A549 (cell line): ENCODE measurements around the gene TPST1. TPM values are rescaled to one million over a fixed set of nuclear protein-coding genes. Genes with fewer than 3 reads are reported as not detected.

Source experiments
- ATAC-seq, 2 experiments: fragments of 200-7000 bp in 1 of 2; fragments of >200 bp in 1 of 2; cut with Nextera tagmentation in 1 of 2; cut with Tn5 transposase in 1 of 2; 3 replicates each; pipeline versions ENCODE4 v1.8.0 to v1.9.1; 2018 to 2020; ENCODE audit warnings: mild to moderate bottlenecking in 1 of 2, moderate library complexity in 1 of 2
- CTCF ChIA-PET: fragments of 300-600 bp; sonication (Branson Sonifier 250); formaldehyde crosslinking; extraction: SDS; loops from one replicate; lab custom pipeline; 2021; ENCODE audit warnings: antibody characterized with exemption, inconsistent platforms; lab: Yijun Ruan, JAX
- POLR2A ChIA-PET: fragments of 350-600 bp; formaldehyde crosslinking; extraction: SDS; loops from one replicate; lab custom pipeline; 2021; ENCODE audit warnings: antibody characterized with exemption, inconsistent platforms; lab: Yijun Ruan, JAX
- DNase-seq, 2 experiments: peaks; one replicate each; pipeline versions ENCODE4 v3.0.0 to v3.0.0-alpha.2; 2011 to 2016; ENCODE audit warnings: low read depth in 1 of 2, low spot score in 1 of 2
- FAIRE-seq: peaks from 2 replicates; lab custom pipeline; 2011; peaks lifted over from hg19 to GRCh38; lab: Jason Lieb, UNC
- H3K27ac ChIP-seq, 2 experiments: fragments of >200 bp; sonication (Bioruptor Twin); formaldehyde crosslinking; 3 replicates each; pipeline ENCODE4 v1.5.1; 2016 to 2017
- H3K4me1 ChIP-seq: fragments of >200 bp; sonication (Bioruptor Twin); formaldehyde crosslinking; 3 replicates; pipeline ENCODE4 v1.6.1; 2016
- H3K4me2 ChIP-seq: fragments of >200 bp; sonication (Bioruptor Twin); formaldehyde crosslinking; 3 replicates; pipeline ENCODE4 v1.6.1; 2016
- H3K4me3 ChIP-seq: fragments of >200 bp; sonication (Bioruptor Twin); formaldehyde crosslinking; 3 replicates; pipeline ENCODE4 v1.5.1; 2016
- H3K9me3 ChIP-seq: fragments of >200 bp; sonication (Bioruptor Twin); formaldehyde crosslinking; 3 replicates; pipeline ENCODE4 v1.6.1; 2016
- CBX2 ChIP-seq: fragments of 200-600 bp; sonication (generic); IDR thresholded peaks from 2 replicates; pipeline ENCODE4 v1.6.1; 2016; ENCODE audit warnings: low read depth, mild to moderate bottlenecking, borderline replicate concordance
- CBX8 ChIP-seq: fragments of 200-600 bp; sonication (generic); IDR thresholded peaks from 2 replicates; pipeline ENCODE4 v1.6.1; 2016
- EHMT2 ChIP-seq: fragments of 200-600 bp; sonication (generic); IDR thresholded peaks from 2 replicates; pipeline ENCODE4 v1.6.1; 2016; ENCODE audit warnings: antibody characterized with exemption, low read depth, mild to moderate bottlenecking, moderate library complexity
- EP300 ChIP-seq, 2 experiments: fragments of >200 bp; sonication (Bioruptor Twin); formaldehyde crosslinking; IDR thresholded peaks; 2 replicates in 1 of 2; 3 replicates in 1 of 2; pipeline ENCODE4 v1.6.1; 2016 to 2017
- ESRRA ChIP-seq: fragments of 150-350 bp; IDR thresholded peaks from 2 replicates; pipeline ENCODE4 v1.6.1; 2014; ENCODE audit warnings: mild to moderate bottlenecking, low read length, borderline replicate concordance
- HEYL ChIP-seq: fragments of 250-450 bp; sonication (Bioruptor Pico); IDR thresholded peaks from 2 replicates; pipeline ENCODE4 v1.8.0; 2021; ENCODE audit warnings: mild to moderate bottlenecking, moderate library complexity
- KDM1A ChIP-seq: fragments of 200-600 bp; sonication (generic); IDR thresholded peaks from 2 replicates; pipeline ENCODE4 v1.6.1; 2016; ENCODE audit warnings: low read depth, mild to moderate bottlenecking
- KDM5A ChIP-seq: fragments of 200-600 bp; sonication (generic); IDR thresholded peaks from 2 replicates; pipeline ENCODE4 v1.6.1; 2016; ENCODE audit warnings: antibody characterized with exemption, mild to moderate bottlenecking
- MAZ ChIP-seq: fragments of 150-350 bp; IDR thresholded peaks from 2 replicates; pipeline ENCODE4 v1.6.1; 2014; ENCODE audit warnings: antibody characterized with exemption, low read depth, low read length, borderline replicate concordance
- MYC ChIP-seq: IDR thresholded peaks from 2 replicates; pipeline ENCODE4 v1.6.1; 2012; ENCODE audit warnings: mild to moderate bottlenecking, inconsistent platforms, low read length, improper control_type of control experiment, borderline replicate concordance
- NFE2L2 ChIP-seq: fragments of 150-350 bp; conservative IDR thresholded peaks from 2 replicates; pipeline ENCODE4 v1.6.1; 2014; ENCODE audit warnings: low read length
- NR3C1 ChIP-seq: fragments of >200 bp; sonication (Bioruptor Twin); formaldehyde crosslinking; IDR thresholded peaks from 3 replicates; pipeline ENCODE4 v1.6.1; 2017
- RARB ChIP-seq: fragments of 250-450 bp; sonication (Bioruptor Pico); IDR thresholded peaks from 2 replicates; pipeline ENCODE4 v1.8.0; 2021; ENCODE audit warnings: mild to moderate bottlenecking, moderate library complexity
- RCOR1 ChIP-seq: fragments of 150-350 bp; IDR thresholded peaks from 2 replicates; pipeline ENCODE4 v1.6.1; 2014; ENCODE audit warnings: antibody characterized with exemption, low read length, low read depth
- SREBF2 ChIP-seq: fragments of 450-650 bp; IDR thresholded peaks from 2 replicates; pipeline ENCODE4 v1.6.1; 2014; ENCODE audit warnings: mild to moderate bottlenecking, moderate library complexity
- TP53 ChIP-seq: fragments of 250-450 bp; sonication (Bioruptor Pico); IDR thresholded peaks from 2 replicates; pipeline ENCODE4 v1.5.0; 2021; ENCODE audit warnings: mild to moderate bottlenecking, moderate library complexity
- ZNF302 ChIP-seq: fragments of 250-450 bp; sonication (Bioruptor Pico); IDR thresholded peaks from 2 replicates; pipeline ENCODE4 v1.9.0; 2021; ENCODE audit warnings: inconsistent platforms, mild to moderate bottlenecking, moderate library complexity
- ZSCAN20 ChIP-seq: fragments of 250-450 bp; sonication (Bioruptor Pico); IDR thresholded peaks from 2 replicates; pipeline ENCODE4 v1.8.0; 2022; ENCODE audit warnings: mild to moderate bottlenecking, moderate library complexity
- WGBS: methylation state at CpG from one replicate; pipeline ENCODE4 v1.1.6; 2017; ENCODE audit errors: missing lambda C conversion rate; 5-methylcytosine and 5-hydroxymethylcytosine counted together
- polyA plus RNA-seq, 4 experiments: library from polyadenylated mRNA; depleted of rRNA in 3 of 4; stranded (reverse); fragments of >200 nt; fragmentation: RNase III in 1 of 4; extraction: RNeasy Plus Mini Kit Qiagen cat#74134 plus additional on column Dnase treatment in 1 of 4; gene quantifications; 2 replicates in 3 of 4; 3 replicates in 1 of 4; pipeline ENCODE4 v1.2.3, GENCODE V29; 2011 to 2017
- TF ChIP-seq, protein P1 (sequence below): fragments of >200 bp; sonication (Bioruptor Twin); formaldehyde crosslinking; IDR thresholded peaks from 3 replicates; pipeline ENCODE4 v1.5.1; 2016
- TF ChIP-seq, protein P2 (sequence below): fragments of 150-350 bp; IDR thresholded peaks from 2 replicates; pipeline ENCODE4 v1.6.1; 2014; ENCODE audit warnings: low read depth, mild to moderate bottlenecking, low read length
- TF ChIP-seq, protein P3 (sequence below): fragments of 200-600 bp; sonication (generic); IDR thresholded peaks from 2 replicates; pipeline ENCODE4 v1.6.1; 2016; ENCODE audit warnings: antibody characterized with exemption, mild to moderate bottlenecking, moderate library complexity
- TF ChIP-seq, protein P4 (sequence below): fragments of 250-450 bp; sonication (Bioruptor Pico); IDR thresholded peaks from 2 replicates; pipeline ENCODE4 v1.5.0; 2020; ENCODE audit warnings: low read depth, mild to moderate bottlenecking, moderate library complexity
- TF ChIP-seq, protein P5 (sequence below): fragments of >200 bp; sonication (Bioruptor Twin); formaldehyde crosslinking; IDR thresholded peaks from 2 replicates; pipeline ENCODE4 v1.6.1; 2016
- TF ChIP-seq, protein P6 (sequence below): fragments of 250-450 bp; sonication (Bioruptor Pico); IDR thresholded peaks from 2 replicates; pipeline ENCODE4 v1.5.0; 2021; ENCODE audit warnings: mild to moderate bottlenecking, moderate library complexity, borderline replicate concordance

Gene TPST1
- polyA plus RNA-seq, 2 of the 4 experiments (the other 2 are of a cell fraction) = 14.6 to 20.4 TPM

DNA sequence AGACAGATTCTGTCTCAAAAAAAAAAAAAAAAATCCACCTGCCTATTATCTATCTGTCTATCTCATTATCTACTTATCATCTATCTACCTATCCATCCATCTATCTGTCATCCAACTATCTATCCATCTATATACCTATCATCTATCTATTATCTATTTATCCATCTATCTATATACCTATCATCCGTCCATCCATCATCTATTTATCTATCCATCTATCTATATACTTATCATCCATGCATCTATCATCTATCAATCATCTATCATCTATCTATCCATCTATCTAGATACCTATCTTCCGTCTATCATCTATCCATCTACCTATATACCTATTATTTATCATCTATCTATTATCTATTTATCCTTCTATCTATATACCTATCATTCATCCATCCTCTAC, 16.5 kb upstream of the TPST1 start (continued):
- TF ChIP-seq, protein P1, sequence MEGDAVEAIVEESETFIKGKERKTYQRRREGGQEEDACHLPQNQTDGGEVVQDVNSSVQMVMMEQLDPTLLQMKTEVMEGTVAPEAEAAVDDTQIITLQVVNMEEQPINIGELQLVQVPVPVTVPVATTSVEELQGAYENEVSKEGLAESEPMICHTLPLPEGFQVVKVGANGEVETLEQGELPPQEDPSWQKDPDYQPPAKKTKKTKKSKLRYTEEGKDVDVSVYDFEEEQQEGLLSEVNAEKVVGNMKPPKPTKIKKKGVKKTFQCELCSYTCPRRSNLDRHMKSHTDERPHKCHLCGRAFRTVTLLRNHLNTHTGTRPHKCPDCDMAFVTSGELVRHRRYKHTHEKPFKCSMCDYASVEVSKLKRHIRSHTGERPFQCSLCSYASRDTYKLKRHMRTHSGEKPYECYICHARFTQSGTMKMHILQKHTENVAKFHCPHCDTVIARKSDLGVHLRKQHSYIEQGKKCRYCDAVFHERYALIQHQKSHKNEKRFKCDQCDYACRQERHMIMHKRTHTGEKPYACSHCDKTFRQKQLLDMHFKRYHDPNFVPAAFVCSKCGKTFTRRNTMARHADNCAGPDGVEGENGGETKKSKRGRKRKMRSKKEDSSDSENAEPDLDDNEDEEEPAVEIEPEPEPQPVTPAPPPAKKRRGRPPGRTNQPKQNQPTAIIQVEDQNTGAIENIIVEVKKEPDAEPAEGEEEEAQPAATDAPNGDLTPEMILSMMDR = no peak
- TF ChIP-seq, all 56 proteins: peak for 0

DNA sequence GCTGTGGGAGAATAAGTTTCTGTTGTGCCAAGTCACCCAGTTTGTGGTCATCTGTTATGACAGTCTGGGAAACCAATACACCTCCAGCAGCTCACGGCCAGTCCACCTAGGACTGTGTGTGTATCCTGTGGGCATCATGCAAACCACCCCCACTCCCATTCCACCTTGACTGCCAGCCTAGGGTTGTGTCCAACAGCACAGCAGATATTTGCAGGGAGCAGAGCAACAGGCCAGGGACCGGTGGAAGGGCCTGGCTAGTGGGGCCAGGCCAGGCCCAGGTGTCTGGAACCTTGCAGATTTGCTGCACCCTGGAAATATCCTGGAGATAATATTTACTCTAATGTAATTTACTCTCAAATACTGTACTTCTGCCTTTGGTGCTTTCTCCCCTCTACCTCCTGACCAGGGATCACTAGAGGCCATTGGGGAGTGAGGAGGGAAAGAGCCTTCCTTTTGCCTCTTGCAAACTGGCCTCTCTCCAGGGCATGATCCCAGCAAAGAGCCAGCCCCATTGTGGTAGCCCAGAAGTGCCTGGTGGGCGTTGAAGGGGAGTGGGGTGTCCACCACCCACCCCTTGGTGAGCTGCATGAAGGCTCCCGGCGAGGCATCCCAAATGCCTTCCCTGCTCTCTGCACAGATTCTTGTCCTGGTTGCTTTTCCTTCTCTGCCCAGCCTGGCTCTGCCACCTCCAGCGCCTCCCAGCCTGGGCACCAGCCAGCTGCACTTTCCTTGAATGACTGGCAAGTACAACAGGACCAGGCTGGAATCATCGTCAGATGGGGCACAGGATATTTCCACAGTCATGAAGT, 15.2 kb upstream of the TPST1 start:
- Histone ChIP-seq H3K27ac (no peak overlapping the region), H3K4me3 (no peak overlapping the region), H3K4me1 (no peaks in the 10 kb centered on the region)
- CTCF ChIA-PET = interaction anchor here (1.2 kb wide), 1 partner anchor 159 kb away, joined by 3 read pairs; no protein-coding TSS in a partner anchor
- ATAC-seq (no peak), FAIRE-seq (no peak)
- no peak for TF ChIP-seq CBX2
- TF ChIP-seq ZNF302 (CRISPR knock-in tag) = no peak
- TF ChIP-seq, protein P2, sequence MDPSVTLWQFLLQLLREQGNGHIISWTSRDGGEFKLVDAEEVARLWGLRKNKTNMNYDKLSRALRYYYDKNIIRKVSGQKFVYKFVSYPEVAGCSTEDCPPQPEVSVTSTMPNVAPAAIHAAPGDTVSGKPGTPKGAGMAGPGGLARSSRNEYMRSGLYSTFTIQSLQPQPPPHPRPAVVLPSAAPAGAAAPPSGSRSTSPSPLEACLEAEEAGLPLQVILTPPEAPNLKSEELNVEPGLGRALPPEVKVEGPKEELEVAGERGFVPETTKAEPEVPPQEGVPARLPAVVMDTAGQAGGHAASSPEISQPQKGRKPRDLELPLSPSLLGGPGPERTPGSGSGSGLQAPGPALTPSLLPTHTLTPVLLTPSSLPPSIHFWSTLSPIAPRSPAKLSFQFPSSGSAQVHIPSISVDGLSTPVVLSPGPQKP = no peak
- TF ChIP-seq EP300 (IDR thresholded peaks at IDR 0.05) = no peak
- TF ChIP-seq KDM1A = no peak
- TF ChIP-seq KDM5A = no peak
- TF ChIP-seq TP53 = no peak
- TF ChIP-seq RARB (CRISPR knock-in tag) = no peak
- TF ChIP-seq CBX8 = no peak
- no peak for TF ChIP-seq MYC
- TF ChIP-seq, protein P3, sequence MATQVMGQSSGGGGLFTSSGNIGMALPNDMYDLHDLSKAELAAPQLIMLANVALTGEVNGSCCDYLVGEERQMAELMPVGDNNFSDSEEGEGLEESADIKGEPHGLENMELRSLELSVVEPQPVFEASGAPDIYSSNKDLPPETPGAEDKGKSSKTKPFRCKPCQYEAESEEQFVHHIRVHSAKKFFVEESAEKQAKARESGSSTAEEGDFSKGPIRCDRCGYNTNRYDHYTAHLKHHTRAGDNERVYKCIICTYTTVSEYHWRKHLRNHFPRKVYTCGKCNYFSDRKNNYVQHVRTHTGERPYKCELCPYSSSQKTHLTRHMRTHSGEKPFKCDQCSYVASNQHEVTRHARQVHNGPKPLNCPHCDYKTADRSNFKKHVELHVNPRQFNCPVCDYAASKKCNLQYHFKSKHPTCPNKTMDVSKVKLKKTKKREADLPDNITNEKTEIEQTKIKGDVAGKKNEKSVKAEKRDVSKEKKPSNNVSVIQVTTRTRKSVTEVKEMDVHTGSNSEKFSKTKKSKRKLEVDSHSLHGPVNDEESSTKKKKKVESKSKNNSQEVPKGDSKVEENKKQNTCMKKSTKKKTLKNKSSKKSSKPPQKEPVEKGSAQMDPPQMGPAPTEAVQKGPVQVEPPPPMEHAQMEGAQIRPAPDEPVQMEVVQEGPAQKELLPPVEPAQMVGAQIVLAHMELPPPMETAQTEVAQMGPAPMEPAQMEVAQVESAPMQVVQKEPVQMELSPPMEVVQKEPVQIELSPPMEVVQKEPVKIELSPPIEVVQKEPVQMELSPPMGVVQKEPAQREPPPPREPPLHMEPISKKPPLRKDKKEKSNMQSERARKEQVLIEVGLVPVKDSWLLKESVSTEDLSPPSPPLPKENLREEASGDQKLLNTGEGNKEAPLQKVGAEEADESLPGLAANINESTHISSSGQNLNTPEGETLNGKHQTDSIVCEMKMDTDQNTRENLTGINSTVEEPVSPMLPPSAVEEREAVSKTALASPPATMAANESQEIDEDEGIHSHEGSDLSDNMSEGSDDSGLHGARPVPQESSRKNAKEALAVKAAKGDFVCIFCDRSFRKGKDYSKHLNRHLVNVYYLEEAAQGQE = no peak
- TF ChIP-seq, protein P4, sequence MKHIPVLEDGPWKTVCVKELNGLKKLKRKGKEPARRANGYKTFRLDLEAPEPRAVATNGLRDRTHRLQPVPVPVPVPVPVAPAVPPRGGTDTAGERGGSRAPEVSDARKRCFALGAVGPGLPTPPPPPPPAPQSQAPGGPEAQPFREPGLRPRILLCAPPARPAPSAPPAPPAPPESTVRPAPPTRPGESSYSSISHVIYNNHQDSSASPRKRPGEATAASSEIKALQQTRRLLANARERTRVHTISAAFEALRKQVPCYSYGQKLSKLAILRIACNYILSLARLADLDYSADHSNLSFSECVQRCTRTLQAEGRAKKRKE (CRISPR knock-in tag) = no peak
- TF ChIP-seq, all 56 proteins: peak for 0
- 72% methylated on average over 7 of the region's 7 CpGs for WGBS
- POLR2A ChIA-PET = interaction anchor here (0.7 kb wide), 1 partner anchor 24 kb away, joined by 3 read pairs; no protein-coding TSS in a partner anchor
- no peak overlapping the region for H3K4me2 ChIP-seq
- no peaks in the 10 kb centered on the region for H3K9me3 ChIP-seq
- no peak for DNase-seq

DNA sequence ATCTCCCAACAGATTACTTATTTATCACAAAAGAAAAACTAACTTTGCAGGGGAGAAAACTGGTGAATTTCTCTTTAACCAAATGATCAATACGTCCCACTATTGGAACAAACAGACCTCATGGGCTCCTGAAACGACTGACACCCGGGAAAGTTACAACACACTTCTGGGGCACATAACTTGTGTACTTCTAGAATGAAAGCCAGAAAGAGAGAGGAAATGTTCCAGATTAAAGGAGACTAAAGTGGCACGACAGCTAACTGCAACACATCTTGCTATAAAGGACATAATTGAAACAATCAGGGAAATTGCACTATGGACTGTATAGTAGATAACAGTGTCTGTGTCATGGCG, 14.7 kb upstream of the TPST1 start:
- ChIA-PET CTCF (interaction anchor here (1.2 kb wide), 1 partner anchor 160 kb away, joined by 3 read pairs; no protein-coding TSS in a partner anchor), POLR2A (no interaction called here)
- WGBS = 52% methylated on average over 5 of the region's 5 CpGs
- TF ChIP-seq SREBF2 = no peak
- TF ChIP-seq EHMT2 = no peak
- TF ChIP-seq, protein P5, sequence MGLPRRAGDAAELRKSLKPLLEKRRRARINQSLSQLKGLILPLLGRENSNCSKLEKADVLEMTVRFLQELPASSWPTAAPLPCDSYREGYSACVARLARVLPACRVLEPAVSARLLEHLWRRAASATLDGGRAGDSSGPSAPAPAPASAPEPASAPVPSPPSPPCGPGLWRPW = no peak
- TF ChIP-seq RCOR1 = no peak
- no peak for TF ChIP-seq ESRRA
- TF ChIP-seq NFE2L2 = no peak
- TF ChIP-seq NR3C1 = no peak
- TF ChIP-seq KDM5A = no peak
- no peak for TF ChIP-seq CBX8
- TF ChIP-seq, protein P6, sequence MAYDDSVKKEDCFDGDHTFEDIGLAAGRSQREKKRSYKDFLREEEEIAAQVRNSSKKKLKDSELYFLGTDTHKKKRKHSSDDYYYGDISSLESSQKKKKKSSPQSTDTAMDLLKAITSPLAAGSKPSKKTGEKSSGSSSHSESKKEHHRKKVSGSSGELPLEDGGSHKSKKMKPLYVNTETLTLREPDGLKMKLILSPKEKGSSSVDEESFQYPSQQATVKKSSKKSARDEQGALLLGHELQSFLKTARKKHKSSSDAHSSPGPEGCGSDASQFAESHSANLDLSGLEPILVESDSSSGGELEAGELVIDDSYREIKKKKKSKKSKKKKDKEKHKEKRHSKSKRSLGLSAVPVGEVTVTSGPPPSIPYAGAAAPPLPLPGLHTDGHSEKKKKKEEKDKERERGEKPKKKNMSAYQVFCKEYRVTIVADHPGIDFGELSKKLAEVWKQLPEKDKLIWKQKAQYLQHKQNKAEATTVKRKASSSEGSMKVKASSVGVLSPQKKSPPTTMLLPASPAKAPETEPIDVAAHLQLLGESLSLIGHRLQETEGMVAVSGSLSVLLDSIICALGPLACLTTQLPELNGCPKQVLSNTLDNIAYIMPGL (CRISPR knock-in tag) = no peak
- no peak for TF ChIP-seq MAZ
- no peak for TF ChIP-seq ZSCAN20 (CRISPR knock-in tag)
- TF ChIP-seq HEYL (CRISPR knock-in tag) = no peak

More for the DNA sequence above, 14.7 kb upstream of the TPST1 start:
- Histone ChIP-seq H3K4me1 (no peaks in the 10 kb centered on the region), H3K4me2 (no peak overlapping the region), H3K4me3 (no peak overlapping the region), H3K9me3 (no peaks in the 10 kb centered on the region), H3K27ac (no peak overlapping the region)
- no peak for ATAC-seq
- no peak for FAIRE-seq
- DNase-seq = no peak
